HG02840 (cell line): ENCODE results near the gene FAM229A.
A peak's percentile ranks its signal among the peaks of the same experiment; 100 is the strongest.
"Not testable (repeated sequence)": the region's sequence is repeated elsewhere in the genome, so short reads cannot be mapped to it uniquely, and the experiment has no call there.

Source experiments
- ATAC-seq: cut with Tn5 transposase; IDR thresholded peaks from one replicate; pipeline ENCODE4 v1.9.1; 2021; ENCODE audit warnings: mild to moderate bottlenecking, moderate library complexity, moderate number of reproducible peaks; ENCODE audit not compliant: unreplicated experiment, low FRiP score

The FAM229A gene, protein sequence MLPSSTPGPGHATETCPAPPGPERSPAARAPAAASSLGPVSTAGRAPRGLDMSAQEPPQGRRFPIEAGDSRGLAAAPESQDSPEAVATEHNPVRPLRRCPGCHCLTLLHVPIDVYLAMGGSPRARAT

DNA sequence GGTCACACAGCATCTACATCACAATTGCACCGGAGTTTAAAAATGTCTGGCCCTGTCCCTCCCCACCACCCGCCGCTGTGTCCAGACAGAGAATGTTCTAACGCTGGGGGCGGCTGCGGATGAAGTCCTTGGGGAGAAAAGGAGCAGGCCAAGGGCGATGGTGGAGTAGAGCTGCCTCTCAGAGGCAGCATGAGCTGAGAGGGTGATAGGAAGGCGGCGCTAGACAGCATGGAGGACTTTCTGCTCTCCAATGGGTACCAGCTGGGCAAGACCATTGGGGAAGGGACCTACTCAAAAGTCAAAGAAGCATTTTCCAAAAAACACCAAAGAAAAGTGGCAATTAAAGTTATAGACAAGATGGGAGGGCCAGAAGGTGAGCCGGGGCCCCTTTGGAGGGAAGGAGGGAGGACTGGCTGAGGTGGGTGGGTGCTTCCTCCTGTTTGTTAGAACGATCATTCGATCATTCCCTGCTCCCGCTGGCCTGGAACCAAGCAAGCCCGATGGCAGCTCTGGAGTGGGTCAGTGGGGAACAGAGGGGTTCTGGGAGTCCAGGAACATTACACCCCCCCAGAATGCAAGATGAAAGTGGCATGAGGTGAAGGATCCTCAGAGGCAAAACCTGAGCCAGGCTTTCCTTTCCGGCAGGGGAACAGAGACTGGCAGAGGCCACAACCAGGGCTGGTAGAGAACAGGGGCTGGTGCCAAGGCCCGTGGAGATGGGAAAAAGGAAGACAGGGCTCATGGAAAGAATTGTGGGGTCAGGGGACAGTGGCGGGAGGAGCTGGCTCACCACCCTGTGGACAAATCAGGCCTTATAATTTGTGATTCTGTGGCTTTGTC is at the start of gene FAM229A, which contains the start of gene TSSK3:
Gene FAM229A (minus strand): TSS at position 12 of the 840 bp plus-strand sequence. CDS start 394 bp downstream, outside the sequence.
Gene TSSK3 (plus strand): TSS at position 66 of the 840 bp plus-strand sequence. CDS start 163 bp downstream, at position 229.
- no peak for ATAC-seq

DNA sequence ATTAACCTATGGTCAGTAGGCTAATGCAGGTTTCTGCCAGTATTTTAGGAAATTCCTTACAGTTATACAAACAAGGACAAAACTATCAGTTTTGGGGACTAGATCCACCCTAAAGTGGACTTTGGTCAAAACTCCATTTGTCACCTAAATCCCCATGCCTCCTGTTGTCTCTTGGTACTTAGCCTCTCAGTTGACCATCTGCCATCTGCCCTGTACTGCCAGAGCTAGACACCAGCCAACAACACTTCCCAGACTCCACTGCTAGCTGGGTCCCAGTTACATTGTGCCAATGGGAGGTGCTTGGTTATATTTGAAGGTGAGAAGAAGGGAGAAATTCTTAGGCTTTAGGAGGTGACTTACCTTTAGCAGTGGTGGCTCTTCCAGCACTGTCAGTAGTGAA is 49.0 kb upstream of the FAM229A start:
- no peak for ATAC-seq

DNA sequence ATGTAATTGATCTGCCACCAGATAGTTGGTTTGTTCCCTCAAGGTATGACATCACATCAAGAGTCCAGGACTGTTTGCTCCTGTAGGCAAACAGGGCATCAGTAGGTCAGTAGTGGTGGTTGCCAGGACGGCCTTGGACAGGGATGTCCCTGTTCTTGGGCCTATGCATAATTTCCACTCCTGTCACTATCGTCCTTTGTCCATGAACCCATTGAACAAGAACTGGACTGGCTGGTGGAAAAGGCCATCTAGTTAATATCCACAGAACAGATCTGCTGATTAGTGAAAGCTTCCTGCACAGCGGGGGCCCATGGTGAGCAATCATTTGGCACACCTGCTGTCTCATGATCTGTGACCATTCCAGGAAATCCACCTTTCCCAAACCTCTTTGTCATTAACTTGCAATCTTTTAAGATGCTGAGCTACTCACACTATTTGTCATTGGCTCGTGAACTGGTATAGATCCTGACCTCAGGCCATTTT is 44.4 kb upstream of the FAM229A start:
- no peak for ATAC-seq

DNA sequence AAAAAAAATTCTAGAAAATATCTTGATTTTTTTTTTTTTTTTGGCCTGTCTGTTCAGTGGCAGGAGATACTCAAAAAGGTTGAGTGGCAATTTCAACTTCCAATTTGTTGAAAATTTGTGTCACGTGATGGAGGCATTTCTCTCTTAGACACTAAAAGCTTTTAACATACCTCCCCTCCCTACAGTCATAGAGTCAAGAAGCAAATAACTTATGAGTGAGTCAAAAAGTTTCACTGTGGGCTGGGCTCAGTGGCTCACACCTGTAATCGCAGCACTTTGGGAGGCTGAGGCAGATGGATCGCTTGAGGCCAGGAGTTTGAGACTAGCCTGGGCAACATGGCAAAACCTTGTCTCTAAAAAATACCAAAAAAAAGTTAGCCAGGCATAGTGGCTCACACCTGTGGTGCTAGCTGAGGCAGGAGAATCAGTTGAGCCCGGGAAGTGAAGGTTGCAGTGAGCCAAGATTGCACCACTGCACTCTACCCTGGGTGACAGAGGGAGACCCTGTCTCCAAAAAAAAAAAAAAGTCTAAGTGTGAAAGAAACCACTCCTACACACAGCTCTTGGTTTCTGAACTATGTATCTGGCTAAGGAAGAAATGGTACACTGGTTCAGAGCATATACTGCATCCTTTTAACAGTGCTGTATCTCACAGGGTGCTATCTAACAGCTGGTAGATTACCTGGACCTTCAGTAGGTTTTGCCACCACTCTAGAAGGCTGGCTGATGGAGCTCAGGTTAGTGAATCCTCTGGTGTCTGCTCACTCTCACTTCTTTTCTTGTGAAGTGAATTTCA is 43.6 kb upstream of the FAM229A start:
- ATAC-seq = no peak

DNA sequence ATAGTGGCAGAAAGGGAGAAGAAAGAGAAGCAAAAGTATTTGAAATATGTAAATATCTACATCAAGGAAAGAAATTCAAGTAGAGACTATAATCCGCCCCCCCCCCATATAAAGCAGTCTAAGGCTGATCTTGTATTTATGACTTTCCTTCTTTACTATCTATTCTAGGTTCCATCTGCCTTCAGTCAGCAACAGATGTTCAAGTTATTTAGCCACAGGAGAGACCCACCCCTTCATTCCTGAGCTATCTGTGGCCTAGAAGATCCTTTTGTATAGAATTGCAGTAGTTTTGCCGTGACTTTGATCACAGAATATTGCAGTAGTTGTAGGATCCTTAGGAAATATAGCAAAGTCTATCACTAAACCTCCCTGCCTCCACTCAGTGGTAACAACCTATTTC is 42.7 kb upstream of the FAM229A start:
- ATAC-seq = no peak

DNA sequence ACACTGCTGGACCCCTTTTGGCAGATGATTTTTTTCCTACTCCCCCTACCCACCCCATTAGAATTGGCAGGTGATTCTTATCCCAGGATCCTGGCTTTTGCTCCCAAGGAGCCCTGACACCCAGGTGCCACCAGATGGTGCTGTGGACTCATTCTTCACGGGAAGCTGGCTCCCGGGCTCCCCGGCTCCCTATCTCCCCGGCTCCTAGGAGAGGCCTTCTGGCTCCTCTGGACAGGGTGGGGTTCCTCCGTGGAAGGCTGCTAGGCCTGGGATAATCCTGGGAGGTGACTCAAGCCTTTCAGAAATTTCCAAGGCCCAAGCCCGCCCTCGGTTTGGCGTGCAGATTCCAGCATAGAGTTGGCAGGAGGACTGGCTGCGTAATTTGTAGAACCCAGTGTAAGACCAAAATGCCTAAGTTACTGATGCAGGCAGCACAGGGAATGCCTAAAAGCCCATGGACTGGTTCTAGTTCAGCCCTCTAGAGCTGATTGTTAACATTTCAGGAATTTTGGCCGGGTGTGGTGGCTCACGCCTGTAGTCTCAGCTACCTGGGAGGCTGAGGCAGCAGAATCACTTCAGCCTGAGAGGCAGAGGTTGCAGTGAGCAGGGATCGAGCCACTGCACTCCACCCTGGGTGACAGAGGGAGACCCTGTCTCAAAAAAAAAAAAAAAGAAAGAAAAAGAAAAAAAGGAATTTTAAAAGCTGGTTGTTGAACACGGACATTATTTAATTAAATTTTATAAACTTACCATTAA is 38.8 kb upstream of the FAM229A start:
- ATAC-seq = no peak

DNA sequence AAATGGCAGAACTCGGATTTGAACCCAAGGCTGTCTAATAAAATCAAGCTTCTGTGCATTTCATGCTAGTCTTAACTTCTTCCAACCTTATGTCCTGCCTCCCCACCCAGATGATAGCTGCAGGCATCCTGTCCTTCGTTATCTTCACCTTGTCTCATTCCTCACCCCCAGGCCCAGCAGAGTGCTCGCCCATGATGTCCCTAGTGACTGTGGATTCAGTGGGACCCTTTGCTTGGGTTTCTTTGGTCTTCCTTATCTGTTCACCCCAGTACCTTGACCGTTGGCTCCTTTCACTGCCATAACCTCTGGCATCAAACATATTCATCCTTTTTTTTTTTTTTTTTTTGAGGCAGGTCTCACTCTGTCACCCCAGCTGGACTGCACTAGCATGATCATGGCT is 37.6 kb upstream of the FAM229A start:
- ATAC-seq = no peak

DNA sequence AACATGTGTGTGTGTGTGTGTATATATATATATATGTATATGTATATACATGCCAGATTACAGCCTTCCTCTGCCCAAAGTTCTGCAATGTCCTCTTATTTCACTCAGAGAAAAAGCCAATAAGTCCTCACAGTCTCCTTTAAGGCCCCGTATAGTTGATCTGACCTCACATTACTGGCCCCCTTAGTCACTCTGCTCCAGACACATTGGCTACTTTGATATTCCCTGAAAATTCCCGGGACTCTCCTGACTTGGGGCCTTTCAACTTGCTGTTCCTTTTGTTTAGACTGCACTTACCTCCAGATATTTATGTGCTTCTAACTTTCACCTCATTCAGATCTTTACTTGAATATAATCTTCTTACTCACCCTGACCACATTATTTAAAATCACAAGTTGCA is 36.1 kb upstream of the FAM229A start:
- no peak for ATAC-seq

DNA sequence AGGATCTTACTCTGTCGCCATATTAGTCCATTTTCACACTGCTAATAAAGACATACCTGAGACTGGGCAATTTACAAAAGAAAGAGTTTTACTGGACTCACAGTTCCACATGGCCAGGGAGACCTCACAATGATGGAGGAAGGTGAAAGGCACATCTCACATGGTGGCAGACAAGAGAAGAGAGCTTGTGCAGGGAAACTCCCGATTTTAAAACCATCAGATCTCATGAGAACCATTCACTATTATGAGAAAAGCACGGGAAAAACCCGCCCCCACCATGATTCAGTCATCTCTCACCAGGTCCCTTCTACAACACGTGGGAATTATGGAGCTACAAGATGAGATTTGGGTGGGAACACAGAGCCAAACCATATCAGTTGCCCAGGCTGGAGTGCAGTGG is 34.2 kb upstream of the FAM229A start:
- ATAC-seq = not testable (repeated sequence)

DNA sequence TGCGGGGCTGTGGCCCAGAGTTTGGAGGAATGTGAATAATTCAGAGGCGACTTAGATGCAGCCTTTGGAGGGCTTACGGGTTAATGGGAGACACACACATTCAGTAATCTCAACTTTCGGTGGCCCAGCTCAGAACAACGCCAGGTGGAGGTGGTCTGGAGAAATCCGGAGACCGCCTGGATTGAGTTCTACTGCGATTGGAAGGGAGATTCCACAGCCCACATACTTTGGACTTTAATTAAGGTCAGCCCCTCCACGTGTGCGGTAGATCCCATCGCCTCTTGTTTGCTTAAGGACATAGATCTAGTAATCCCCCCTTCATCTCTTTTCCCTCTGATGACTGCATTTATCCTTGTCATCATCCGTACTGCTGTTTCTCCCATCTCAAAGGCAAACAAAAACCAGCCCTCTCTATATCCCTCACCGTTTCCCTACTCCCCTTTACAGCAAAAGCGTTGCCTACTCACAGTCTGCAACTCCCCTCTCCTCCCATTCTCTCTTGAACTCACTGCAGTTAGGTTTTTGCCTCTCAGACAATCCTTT is 32.7 kb upstream of the FAM229A start:
- no peak for ATAC-seq

DNA sequence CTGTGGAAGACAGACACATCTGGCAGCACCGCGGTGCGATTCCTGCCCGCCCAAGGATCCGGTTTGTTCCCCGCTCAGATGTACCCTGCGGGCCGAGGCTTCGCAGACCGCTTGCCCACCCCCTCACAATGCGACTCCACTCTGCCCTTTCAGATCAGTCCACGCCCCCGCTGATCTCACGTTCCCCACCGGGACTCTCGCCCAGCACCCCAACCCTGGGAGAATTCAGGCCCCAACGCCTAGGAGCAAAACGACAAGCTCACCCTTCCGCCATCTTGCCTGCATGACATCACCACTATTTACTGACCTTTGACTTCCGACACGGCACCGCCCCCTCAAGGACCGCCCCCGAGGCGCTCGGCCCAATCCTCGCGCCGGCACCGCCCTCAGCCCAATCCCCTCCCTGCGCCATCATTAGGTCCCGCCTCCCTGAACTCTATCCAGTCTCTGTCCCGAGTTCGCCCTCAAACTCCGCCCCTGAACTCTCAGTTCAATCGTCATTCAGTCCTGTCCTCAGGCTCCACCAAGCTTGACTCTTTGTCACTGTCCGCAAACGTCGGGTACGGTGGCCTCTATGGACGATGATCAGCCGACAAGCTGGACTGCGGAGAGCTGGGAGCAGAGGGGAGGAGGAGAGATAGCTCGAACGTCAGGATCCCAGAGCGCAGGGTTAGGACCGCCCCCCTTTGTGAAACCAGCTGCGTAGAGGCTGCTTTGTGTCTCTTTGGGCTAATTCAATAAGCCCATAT is 32.0 kb upstream of the FAM229A start, which contains the start of gene BSDC1:
Gene BSDC1 (minus strand): TSS at position 301 of the 749 bp plus-strand sequence. CDS start 27 bp downstream, at position 274.
- ATAC-seq = peak; percentile 95

DNA sequence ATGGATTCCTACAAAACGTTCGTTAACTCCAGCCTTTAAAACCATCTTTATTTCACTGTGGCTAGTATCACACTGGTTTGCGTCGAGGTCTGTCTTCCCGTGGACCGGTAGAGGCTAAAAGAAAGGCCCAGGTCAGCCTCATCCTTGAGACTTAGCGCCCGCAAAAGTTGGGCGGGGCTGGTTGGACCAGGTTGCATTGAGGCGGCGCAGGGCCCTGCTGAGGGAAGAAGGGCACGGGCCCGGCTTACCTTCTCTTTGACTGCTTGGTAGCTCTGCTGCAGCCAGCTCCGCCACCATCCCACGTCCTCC is 31.5 kb upstream of the FAM229A start:
- peak; percentile 21 for ATAC-seq

DNA sequence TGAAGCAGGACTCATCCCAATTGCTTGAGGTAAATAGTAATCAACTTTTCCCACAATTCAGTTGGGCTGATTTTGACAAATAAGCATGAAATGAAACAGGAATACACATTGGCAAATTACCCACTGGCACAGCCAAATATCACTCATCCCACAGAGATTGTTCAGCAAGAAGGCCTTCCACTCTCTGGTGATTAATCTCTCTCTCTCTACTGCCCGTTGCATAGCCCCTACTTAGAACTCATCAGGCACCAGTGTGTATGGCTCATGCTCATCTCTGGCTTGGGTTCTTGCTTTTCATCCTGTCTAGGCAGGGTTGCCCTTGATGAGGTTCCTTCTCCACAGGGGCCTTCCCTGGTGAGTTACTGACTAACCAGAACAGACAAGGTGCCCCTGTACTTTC is 30.9 kb upstream of the FAM229A start:
- ATAC-seq = no peak

DNA sequence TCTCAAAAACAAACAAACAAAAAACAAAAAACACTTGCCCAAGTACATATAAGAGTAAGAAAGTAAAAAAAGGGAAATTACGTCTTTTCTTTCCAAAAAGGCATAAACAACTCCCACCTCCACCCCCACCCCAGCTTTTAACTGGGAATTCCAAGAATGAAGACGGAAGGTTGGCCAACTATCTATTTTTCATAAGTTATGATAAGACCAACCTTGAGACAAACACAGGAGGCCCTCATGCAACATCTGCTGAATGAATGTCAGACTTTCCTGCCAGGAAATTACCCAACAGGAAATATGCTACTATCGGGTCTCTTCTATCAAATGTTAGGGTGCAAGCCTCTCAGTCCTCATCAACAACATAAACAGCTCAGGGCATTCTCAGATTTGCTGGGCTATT is 30.0 kb upstream of the FAM229A start:
- no peak for ATAC-seq

DNA sequence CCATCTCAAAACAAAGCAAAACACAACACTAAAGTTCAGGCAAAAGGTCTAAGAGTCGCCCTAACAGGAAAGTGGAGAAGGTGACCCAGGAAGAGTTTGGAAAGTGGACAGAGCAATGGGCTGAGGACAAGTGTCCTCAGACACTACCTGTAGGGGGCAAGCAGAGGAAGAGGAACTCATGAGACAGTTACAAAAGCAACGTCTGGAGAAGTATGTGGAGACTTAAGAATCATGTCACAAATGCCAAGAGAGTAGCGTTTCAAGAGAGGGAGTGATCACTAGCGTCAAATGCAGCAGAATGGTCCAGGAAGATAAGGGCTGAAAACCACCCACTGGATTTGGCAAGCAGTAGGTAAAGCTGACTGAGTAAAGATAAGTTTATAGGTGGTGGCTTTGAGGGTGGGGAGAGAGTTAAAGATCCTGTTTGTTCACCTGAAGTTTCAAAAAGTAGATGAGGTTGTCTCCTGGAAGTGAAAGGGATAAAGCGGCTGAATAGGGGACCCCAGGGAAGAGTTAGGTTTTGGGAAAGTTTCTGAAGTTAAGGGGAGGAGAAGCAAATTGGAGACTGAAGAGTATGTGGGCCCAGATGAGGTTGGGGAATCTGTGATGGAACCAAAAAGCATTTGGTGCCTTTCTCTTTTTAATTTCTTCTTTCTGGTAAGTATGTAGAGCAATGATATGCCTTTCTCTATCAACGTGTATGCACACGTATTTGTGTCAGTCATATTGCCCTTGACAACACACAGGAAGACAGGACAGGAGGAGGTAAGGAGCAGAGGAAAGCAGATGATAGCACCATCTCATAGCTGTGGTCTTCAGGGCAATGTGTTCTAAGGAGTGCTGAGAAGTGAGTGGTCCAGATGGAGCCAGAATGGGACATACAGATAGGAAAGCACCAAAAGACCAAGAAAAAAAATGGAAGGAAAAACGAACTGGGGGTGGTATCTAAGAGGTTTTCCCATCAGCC is 28.9 kb upstream of the FAM229A start:
- no peak for ATAC-seq

DNA sequence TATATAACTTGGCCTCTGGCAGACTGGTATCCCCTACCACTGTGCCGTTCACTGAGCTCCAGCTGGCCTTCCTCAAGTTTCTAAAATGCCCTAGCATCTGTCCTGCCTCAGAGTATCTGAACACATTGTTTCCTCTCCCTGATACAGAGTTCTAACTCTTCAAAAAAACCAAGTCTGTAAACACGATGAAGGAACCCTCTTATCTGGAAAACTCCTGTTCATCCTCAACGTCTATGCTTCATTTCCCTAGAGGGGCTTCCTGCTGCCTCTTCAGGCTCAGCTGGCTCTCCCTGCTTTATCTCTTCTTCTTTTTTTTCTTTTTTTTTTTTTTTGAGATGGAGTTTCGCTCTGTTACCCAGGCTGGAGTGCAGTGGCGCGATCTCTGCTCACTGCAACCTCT is 26.4 kb upstream of the FAM229A start:
- no peak for ATAC-seq

DNA sequence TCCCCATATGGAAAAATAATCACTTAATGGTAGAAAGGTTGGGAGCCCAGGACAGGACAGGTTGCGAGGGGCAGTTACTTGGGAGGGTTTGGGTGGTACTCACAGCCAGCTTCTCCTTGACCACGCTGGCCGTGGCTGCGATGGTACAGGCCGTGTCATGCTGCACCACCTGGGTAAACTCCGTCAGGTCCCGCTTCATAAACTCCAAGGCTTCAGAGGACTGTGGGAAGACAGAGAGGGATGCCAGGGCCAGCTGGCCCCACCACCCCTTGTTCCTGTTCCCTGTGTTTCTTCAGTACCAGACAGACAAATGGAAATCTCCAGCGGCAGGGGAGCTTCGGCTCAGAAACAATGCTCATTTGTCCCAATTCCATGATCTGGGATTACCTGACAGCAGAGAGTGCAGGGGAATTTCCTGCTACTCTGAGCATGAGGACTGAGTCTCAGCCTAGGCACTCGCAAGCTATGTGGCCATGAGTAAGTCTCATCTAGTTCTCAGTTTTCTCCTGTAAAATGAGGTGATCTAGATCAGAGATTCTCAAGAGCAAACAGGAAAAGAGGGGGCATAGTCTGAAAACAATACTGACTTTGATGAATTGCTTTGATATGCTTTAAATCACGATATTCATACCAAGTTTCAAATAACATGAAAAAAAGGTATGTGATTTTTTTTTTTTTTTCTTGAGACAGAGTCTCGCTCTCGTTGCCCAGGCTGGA is 24.5 kb upstream of the FAM229A start:
- no peak for ATAC-seq

DNA sequence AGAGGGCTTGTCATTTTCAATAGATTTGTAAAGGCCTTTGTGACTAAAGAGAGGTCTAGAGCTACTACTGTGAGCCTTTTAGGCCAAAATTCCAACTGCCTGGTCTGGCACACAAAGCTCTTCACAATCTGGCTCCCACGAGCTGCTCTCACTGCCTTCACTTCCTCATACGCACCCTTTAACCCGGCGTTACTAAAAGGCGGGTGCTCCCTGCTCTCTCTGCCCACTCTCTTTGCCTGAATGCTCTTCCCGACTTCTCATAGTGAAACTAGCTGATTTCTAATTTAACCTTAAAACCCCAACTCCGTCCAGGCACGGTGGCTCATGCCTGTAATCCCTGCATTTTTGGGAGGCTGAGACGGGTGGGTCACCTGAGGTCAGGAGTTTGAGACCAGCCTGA is 17.8 kb upstream of the FAM229A start:
- no peak for ATAC-seq
